ENCODE measurements around the gene NEUROG1.
A peak's percentile ranks its signal among the peaks of the same experiment; 100 is the strongest.

NEUROG1 gene

GRCh38 chr5:135491552-135492318, 44.0 kb downstream of the NEUROG1 start:
- DNase-seq = peak; percentile 14 to 32

GRCh38 chr5:135491038-135491551, 44.7 kb downstream of the NEUROG1 start:
- DNase-seq = no peak

- DNase-seq = no peak
Observed at GRCh38 chr5:135490245-135491037, 45.3 kb downstream of the NEUROG1 start.

- no peak for DNase-seq
Observed at GRCh38 chr5:135489466-135490244, 46.1 kb downstream of the NEUROG1 start.

GRCh38 chr5:135488727-135489465, 46.9 kb downstream of the NEUROG1 start:
- peak; percentile 27 to 46 for DNase-seq

- DNase-seq = no peak
Observed at GRCh38 chr5:135487839-135488514, 47.8 kb downstream of the NEUROG1 start.

GRCh38 chr5:135487037-135487395, 48.7 kb downstream of the NEUROG1 start:
- DNase-seq = no peak

- no peak for DNase-seq
Observed at GRCh38 chr5:135486131-135487036, 49.4 kb downstream of the NEUROG1 start.

GRCh38 chr5:135484674-135485086, 51.1 kb downstream of the NEUROG1 start:
- DNase-seq = no peak

Measured in NCI-H2081 (cell line).